HG03354 (cell line): ENCODE measurements around the gene SGSH.
"Not testable (repeated sequence)": the region's sequence is repeated elsewhere in the genome, so short reads cannot be mapped to it uniquely, and the experiment has no call there.

Source experiments
- ATAC-seq: cut with Tn5 transposase; IDR thresholded peaks from one replicate; pipeline ENCODE4 v1.9.1; 2021; ENCODE audit warnings: mild to moderate bottlenecking; ENCODE audit not compliant: unreplicated experiment, poor library complexity, severe bottlenecking

SGSH gene

GRCh38 chr17:80220054-80220735, at the start of gene SGSH, which contains the start of gene SLC26A11:
SGSH (minus strand) TSS chr17:80220333; CDS start chr17:80220313, 20 bp downstream.
SLC26A11 (plus strand) TSS chr17:80220427; CDS start chr17:80221561, 1,134 bp downstream.
- peak; percentile 44 for ATAC-seq

GRCh38 chr17:80269405-80269807, 49.3 kb upstream of the SGSH start:
- no peak for ATAC-seq

GRCh38 chr17:80268427-80268826, 48.3 kb upstream of the SGSH start:
- ATAC-seq: no peak

- no peak for ATAC-seq
Measured at GRCh38 chr17:80267391-80267790, 47.3 kb upstream of the SGSH start.

GRCh38 chr17:80265205-80266068, 45.3 kb upstream of the SGSH start:
- no peak for ATAC-seq

- no peak for ATAC-seq
Measured at GRCh38 chr17:80264205-80265075, 44.3 kb upstream of the SGSH start.

- ATAC-seq: peak; percentile 54
Measured at GRCh38 chr17:80263253-80264204, 43.4 kb upstream of the SGSH start.

GRCh38 chr17:80262775-80263244, 42.7 kb upstream of the SGSH start:
- ATAC-seq: no peak

- no peak for ATAC-seq
Measured at GRCh38 chr17:80262291-80262690, 42.2 kb upstream of the SGSH start.

GRCh38 chr17:80261895-80262279, 41.8 kb upstream of the SGSH start:
- ATAC-seq: no peak

- ATAC-seq: peak; percentile 13
Measured at GRCh38 chr17:80261159-80261894, 41.2 kb upstream of the SGSH start.

GRCh38 chr17:80260791-80261158, 40.6 kb upstream of the SGSH start, which contains the start of gene RNF213:
RNF213 (plus strand) TSS chr17:80260852; CDS start chr17:80263682, 2,830 bp downstream.
- ATAC-seq: peak; percentile 36

GRCh38 chr17:80260069-80260535, 40.0 kb upstream of the SGSH start:
- peak; percentile 34 for ATAC-seq

- no peak for ATAC-seq
Measured at GRCh38 chr17:80259457-80260068, 39.4 kb upstream of the SGSH start.

GRCh38 chr17:80258296-80258695, 38.2 kb upstream of the SGSH start:
- ATAC-seq: not testable (repeated sequence)

- ATAC-seq: no peak
Measured at GRCh38 chr17:80257716-80258213, 37.6 kb upstream of the SGSH start.

- ATAC-seq: no peak
Measured at GRCh38 chr17:80256034-80256350, 35.9 kb upstream of the SGSH start.
